Measurements from ENCODE around the gene EEF1AKMT3. TPM values are rescaled to one million over a fixed set of nuclear protein-coding genes. Genes with fewer than 3 reads are reported as not detected.

The EEF1AKMT3 gene
- total RNA-seq, 1 donor from 2014 or later: 6.9 TPM

- no peak for DNase-seq (ENCODE audit: extremely low read depth, low read depth, low spot score)
Observed at GRCh38 chr12:57781801-57782200, 9.4 kb downstream of the EEF1AKMT3 start.

DNA sequence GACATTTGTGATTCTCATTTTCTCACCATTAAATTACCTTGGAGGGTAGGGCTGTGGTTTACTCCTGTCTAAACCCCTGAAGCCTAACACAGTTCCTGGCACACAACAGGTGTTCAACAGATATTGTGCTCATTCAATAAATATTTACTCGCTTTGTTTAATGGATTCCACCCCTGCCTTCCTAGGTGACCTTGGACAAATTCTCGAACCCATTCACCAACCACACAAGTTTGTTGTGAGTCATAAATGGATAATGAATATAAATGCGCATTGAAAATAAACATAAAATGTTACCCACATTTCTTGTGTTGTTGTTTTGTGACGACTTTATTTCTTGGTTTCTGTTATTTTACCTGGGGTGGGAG lies 9.8 kb downstream of the EEF1AKMT3 start:
- DNase-seq (ENCODE audit: extremely low read depth, low read depth, low spot score): no peak

- DNase-seq (ENCODE audit: extremely low read depth, low read depth, low spot score): peak; percentile 68
Observed at GRCh38 chr12:57782608-57783465, 10.4 kb downstream of the EEF1AKMT3 start, which contains the start of gene TSFM. TSFM (plus strand) TSS chr12:57782787; CDS start chr12:57782802, 15 bp downstream.

DNA sequence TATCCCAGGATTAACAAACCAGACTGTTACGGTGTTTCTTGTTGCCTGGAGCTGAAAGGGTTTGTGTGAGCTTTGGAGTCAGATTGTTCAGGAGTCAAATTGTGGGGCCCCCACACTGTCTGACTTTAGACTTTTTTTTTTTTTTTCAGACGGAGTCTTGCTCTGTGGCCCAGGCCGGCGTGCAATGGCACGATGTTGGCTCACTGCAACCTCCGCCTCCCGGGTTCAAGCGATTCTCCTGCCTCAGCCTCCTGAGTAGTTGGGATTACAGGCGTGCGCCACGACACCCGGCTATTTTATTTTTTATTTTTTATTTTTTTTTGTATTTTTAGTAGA lies 11.0 kb downstream of the EEF1AKMT3 start:
- DNase-seq (ENCODE audit: extremely low read depth, low read depth, low spot score): no peak

GRCh38 chr12:57783861-57784260 lies 11.4 kb downstream of the EEF1AKMT3 start:
- no peak for DNase-seq (ENCODE audit: extremely low read depth, low read depth, low spot score)

GRCh38 chr12:57793920-57794319 lies 21.5 kb downstream of the EEF1AKMT3 start:
- DNase-seq (ENCODE audit: extremely low read depth, low read depth, low spot score): no peak

GRCh38 chr12:57795354-57795753 lies 22.9 kb downstream of the EEF1AKMT3 start:
- DNase-seq (ENCODE audit: extremely low read depth, low read depth, low spot score): no peak

DNA sequence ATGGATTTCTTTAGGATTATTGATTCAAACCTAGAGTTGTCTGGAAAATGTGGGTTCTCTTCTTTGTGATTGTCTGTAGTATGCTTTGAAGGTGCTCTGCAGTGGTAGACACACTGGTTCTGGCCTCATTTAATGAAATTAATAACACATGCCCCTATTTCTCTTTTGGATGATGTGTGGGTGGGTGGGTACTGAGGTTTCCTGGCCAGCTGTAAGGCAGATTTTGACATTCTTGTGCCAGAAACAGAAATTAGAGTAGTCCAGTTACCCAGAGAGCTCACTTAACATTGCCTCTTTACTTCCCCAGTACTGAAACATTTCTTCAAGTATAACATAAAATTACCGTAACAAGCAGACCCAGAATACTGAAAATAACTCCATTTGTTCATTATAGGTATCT lies 24.6 kb downstream of the EEF1AKMT3 start:
- no peak for DNase-seq (ENCODE audit: extremely low read depth, low read depth, low spot score)

DNA sequence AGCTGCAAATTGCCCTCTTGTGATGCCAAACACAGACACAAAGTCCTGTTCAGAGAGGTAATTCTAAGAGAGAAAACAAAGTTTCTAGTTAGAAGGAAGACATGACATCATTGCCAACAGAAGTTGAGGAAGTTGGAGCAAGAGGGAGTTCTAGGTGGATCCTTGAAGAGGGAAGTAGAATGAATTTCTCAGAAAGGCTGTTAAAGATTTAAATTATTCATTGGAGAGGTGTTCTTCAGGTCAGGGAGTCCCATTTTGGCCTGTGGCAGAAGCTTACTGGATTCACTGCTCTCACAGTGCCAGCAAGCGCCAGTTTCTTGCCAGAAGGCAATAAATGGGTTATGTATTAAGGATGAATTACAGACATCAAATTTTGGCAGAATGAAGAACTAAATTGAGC lies 25.5 kb downstream of the EEF1AKMT3 start:
- DNase-seq (ENCODE audit: extremely low read depth, low read depth, low spot score): no peak

DNA sequence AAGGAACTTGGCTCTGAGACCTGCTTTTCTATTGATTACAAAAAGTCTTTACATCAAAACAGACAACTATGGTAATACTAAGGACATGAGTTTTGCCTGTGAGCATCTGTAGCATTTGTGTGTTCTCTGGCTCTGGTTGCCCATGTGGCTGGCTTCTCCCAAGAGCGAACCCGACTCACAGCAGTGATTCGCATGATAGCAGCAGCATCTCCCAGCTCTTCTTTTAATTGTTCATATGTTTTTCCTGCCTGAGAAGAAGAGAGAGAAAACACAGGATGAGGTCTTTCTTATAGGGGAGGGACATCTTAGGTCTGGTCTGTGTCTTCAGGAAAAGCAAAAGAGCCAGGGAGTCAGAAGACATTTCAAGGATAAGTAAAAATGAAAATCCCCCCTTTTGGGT lies 28.6 kb downstream of the EEF1AKMT3 start:
- no peak for DNase-seq (ENCODE audit: extremely low read depth, low read depth, low spot score)

- DNase-seq (ENCODE audit: extremely low read depth, low read depth, low spot score): no peak
Observed at GRCh38 chr12:57802607-57803006, 30.2 kb downstream of the EEF1AKMT3 start.

DNA sequence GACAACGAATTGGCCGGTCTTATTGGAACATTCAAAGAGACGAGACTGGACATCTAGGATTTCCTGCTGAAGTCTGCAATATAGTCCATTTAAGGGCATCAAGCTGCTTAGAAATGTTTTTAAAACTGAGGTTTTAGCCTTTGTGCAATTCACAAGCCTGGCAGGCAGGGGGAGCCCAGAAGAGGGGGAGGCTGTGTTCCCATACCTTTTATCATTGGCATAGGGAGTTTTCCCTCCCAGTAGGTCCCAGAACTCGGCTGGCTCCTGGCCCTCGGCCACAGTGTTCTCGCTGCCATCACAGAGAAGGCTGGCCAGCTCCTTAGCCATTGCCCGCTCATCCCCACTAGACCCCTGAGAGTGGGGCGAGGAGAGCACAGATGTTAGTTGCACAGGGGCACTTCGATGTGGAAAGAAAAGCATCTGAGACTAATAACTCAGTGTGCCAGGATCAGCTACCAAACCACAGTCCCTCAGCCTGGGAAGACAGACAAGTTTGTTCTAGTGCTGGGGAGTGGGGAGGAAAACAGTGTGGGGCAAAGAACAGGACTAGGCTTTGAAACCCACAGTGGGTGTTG lies 31.0 kb downstream of the EEF1AKMT3 start:
- no peak for DNase-seq (ENCODE audit: extremely low read depth, low read depth, low spot score)

DNA sequence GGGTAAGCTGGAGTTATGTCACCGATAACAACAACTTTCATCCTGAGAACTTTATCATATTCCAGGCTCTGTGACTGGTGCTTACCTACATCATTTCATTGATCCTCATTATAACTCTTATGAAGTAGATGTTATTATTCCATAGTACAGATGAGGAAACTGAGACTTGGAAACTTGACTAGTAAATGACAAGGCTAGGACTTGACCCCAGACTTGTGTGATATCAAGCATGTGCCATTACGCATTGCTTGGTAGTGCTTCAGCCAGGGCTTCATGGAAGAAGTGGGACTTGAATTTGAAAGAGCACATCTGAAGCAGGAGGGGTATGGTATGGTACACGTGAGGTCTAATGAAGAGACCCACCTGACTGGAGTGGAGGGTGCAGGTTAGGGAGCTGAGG lies 34.3 kb downstream of the EEF1AKMT3 start:
- no peak for DNase-seq (ENCODE audit: extremely low read depth, low read depth, low spot score)

- DNase-seq (ENCODE audit: extremely low read depth, low read depth, low spot score): no peak
Observed at GRCh38 chr12:57807285-57807684, 34.9 kb downstream of the EEF1AKMT3 start.

DNA sequence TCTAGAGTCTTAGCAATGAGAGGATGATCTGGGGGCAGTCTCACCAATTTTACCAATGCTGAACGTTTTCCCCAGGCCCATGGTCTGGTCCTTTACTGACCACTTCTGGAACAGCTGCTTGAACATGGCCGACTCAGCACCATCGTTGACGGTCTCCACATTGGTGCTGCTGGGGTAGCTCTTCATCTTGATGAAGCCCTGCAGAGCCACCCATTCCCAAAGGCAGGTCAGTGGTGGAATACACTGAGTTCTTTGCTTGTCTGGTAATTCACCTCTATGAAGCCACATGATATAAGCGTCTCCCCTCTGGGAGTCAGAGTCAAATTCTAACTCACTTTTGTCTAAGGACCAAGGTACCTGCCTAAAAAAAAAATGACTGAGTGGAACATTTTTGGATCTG lies 35.9 kb downstream of the EEF1AKMT3 start:
- DNase-seq (ENCODE audit: extremely low read depth, low read depth, low spot score): no peak

DNA sequence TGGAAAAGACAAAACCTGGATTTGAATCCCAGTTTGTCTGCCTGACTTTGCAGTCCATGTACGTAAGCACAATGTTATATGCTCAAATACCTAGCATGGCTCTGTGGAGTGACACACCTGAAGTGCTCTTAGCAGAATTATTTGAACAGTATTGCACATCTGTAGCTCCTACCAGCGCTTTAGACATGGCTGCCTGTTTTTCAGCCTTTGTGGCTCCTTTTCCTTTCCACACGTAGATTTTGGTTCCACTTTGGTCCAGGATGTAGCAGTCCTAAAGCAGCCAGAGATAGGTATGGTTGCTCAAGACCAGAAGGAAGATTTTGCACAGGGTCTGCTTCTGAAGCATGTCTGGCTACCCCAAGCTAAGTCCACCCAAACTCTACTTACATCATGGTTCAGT lies 37.0 kb downstream of the EEF1AKMT3 start:
- no peak for DNase-seq (ENCODE audit: extremely low read depth, low read depth, low spot score)

DNA sequence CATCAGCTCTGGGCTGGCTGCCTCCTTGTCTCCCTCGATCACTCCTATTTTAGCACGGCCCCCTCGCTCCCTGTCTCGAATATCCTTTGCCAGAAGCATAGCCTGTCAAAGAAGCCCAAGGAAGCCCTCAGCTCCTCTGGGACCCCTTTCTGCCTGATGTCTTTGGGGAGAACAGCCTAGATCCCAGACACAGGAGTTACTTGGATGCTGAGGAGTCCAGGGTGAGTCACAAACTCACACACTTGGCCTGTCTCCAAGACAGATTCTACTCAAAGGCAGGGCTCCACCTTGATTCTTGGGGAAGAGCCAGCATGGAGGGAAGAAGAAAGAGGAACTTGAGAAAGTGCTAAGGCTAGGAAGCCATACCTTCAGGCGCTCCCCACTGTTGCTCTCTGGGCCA lies 38.0 kb downstream of the EEF1AKMT3 start:
- no peak for DNase-seq (ENCODE audit: extremely low read depth, low read depth, low spot score)

DNA sequence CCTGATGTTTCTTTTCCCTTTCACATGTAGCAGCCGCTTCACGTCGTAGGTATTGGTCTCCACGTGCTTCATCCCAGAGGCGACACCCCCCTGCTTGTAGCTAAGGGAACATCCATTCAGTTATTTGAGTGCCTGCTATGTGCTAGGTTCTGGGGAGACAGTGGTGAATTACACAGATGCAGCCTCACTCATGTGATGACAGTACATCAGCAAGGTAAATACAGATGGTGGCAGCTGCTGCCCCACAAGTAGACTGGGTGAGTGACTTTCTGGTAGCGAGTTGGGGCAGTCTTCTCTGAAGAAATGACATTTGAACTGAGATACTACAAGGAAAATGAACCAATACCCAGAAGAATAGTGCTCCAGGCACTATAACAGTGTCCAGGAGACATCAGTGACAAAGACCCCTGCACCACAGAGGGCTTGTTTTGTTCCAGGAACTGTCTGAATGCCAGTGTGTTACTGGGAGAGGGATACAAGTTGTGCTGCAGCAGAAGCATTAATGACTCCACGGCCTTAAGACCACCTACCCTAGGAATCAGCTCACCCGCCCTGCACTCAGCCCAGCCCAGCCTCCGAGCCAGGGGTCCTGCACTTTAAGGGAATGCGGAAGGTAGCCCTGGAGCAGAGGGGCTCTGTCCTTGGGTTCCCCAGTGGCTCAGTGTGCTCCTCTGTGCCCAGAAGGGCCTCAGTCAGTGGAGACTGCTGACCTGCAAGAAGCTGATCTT lies 38.8 kb downstream of the EEF1AKMT3 start:
- no peak for DNase-seq (ENCODE audit: extremely low read depth, low read depth, low spot score)

- DNase-seq (ENCODE audit: extremely low read depth, low read depth, low spot score): no peak
Observed at GRCh38 chr12:57813111-57813970, 40.9 kb downstream of the EEF1AKMT3 start.

GRCh38 chr12:57813971-57814772 lies 41.8 kb downstream of the EEF1AKMT3 start:
- no peak for DNase-seq (ENCODE audit: extremely low read depth, low read depth, low spot score)

Data from glomerular endothelial cell (primary cell).